ENCODE data around the gene ETV3.

GRCh38 chr1:157156058-157156541 lies 17.9 kb upstream of the ETV3 start:
- TF ChIP-seq CTCF (IDR thresholded peaks at IDR 0.05; ENCODE audit: low read depth, low read length, poor library complexity, severe bottlenecking): peak; percentile 96
- TF ChIP-seq EZH2phosphoT487 (IDR thresholded peaks at IDR 0.05; ENCODE audit: borderline replicate concordance, low read length): no peak
